Body of pancreas (tissue), 4 donors: Measurements from ENCODE around the gene MTMR2.
"Not testable (repeated sequence)": the region's sequence is repeated elsewhere in the genome, so short reads cannot be mapped to it uniquely, and the experiment has no call there.

Source experiments
- CTCF ChIP-seq, 7 experiments: fragments of 450-650 bp in 4 of 7; fragments of 200-600 bp in 3 of 7; sonication (generic) in 3 of 7; IDR thresholded peaks; one replicate each; pipeline ENCODE4 v1.5.1; 2016 to 2019; ENCODE audit warnings: antibody characterized with exemption in 7 of 7
- POLR2A ChIP-seq, 3 donors: fragments of 450-650 bp; IDR thresholded peaks; one replicate each; pipeline ENCODE4 v1.6.1; 2016; ENCODE audit warnings: antibody characterized with exemption in 3 of 3, mild to moderate bottlenecking in 2 of 3

DNA sequence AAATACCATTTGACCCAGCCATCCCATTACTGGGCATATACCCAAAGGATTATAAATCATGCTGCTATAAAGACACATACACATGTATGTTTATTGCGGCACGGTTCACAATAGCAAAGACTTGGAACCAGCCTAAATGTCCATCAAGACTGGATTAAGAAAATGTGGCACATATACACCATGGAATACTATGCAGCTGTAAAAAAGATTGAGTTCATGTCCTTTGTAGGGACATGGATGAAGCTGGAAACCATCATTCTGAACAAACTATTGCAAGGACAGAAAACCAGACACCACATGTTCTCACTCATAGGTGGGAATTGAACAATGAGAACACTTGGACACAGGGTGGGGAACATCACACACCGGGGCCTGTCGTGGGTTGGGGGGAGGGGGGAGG, 112.9 kb downstream of the MTMR2 start:
- TF ChIP-seq CTCF, POLR2A (IDR thresholded peaks at IDR 0.05): not testable (repeated sequence)
